ENCODE results near the gene TCF25.

The TCF25 gene

DNA sequence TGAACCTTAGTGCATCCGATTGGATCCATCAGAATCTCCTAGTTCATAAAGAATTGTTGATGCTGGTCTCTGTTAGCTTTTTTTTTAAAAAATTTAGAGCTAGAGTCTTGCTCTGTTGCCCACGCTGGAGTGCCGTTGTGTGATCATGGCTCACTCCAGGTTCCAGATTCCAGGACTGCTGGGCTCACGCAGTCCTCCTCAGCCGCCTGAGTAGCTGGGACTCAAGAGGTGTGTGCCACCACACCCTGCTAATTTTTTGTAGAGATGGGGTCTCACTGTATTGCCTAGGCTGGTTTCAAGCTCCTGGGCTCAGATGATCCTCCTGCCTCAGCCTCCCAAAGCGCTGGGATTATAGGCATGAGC, 8.0 kb downstream of the TCF25 start:
- no peak for DNase-seq

DNA sequence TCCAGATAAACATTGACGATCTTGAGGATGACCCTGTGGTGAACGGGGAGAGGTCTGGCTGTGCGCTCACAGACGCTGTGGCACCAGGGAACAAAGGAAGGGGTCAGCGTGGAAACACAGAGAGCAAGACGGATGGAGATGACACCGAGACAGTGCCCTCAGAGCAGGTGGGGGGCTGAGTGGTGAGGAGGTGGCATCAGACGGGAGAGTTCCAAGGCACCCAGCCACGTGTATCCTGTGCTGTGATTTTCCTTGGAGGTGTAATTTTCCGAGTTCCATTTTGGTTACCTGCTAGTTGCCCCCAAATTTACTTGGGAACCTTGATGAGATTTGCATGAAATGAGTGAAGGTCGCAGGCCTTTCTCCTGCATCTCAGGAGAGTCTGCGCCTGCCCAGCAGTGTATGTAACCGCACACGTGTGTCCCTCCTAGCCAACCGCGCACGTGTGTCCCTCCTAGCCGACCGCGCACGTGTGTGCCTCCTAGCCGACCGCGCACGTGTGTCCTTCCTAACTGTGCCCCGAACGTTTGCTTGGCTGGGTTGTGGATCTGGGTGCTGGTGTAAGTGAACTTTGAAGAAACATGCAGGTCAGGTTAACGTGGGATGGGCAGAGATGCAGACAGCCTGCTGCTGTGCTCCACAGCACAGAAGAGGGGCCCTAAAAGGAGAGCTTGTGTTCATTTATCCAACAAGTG, 10.1 kb downstream of the TCF25 start:
- no peak for DNase-seq

GRCh38 chr16:89884041-89884421, 10.6 kb downstream of the TCF25 start:
- DNase-seq: no peak

GRCh38 chr16:89887243-89887642, 13.9 kb downstream of the TCF25 start:
- DNase-seq: no peak

DNA sequence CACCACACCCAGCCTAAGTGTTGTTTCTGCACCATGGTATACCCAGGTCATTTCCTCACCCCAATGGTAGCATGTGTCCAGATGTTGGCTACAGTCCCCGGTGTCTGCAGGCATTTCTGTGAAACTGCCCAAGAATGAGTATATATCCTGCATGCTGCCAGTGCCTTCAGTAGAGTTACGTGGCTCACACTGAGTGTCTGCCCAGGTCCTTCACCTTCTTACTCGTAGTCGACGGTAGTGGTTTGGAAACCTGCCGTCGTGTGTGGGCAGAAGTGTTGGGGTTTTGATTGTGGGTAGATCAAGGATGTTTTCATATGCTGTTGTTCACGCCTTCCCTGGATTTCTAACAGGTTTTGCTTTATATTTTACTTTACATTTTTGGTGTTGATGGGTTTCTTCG, 16.8 kb downstream of the TCF25 start:
- no peak for DNase-seq

DNA sequence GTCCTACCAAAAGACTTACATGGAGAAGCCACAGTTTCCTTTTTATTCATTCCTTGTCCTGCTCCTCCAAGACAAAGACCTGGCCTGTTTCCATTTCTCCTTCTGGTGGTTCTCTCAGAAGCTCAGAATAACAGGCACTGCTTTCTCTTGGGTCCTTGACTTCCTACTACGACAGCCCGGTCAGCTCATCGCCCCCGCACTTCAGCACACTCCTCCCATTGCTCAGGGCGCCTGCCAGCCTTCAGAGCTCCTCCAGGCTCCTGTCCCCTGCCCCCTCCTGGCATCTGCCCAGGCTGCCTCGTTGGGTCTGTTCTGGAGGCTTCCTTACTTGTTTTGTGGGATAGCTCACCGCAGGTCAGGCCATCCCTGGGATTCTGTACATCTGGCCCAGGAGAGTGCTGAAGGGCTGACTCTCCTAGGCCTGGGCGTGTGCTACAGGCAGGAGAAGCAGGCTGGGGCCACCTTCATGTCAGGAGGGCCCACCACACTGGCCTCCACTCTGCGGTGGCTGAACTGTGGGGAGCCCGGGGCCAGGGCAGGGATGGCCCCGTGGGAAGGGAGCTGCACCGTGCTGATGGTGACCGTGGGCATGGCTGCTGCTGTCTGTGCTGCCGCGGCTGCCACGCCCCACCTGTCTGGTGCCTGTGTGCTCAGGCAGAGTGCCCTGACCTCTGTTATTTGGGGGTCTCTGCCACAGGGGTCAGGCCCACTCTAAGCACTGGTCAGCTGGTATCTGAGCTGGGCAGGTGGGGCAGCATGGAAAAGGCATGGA, 17.7 kb downstream of the TCF25 start:
- DNase-seq: no peak

- DNase-seq: no peak
These were observed 18.8 kb downstream of the TCF25 start for GRCh38 chr16:89892055-89892630.

GRCh38 chr16:89892635-89893034, 19.2 kb downstream of the TCF25 start:
- DNase-seq: no peak

GRCh38 chr16:89893642-89894548, 20.5 kb downstream of the TCF25 start:
- DNase-seq: no peak

DNA sequence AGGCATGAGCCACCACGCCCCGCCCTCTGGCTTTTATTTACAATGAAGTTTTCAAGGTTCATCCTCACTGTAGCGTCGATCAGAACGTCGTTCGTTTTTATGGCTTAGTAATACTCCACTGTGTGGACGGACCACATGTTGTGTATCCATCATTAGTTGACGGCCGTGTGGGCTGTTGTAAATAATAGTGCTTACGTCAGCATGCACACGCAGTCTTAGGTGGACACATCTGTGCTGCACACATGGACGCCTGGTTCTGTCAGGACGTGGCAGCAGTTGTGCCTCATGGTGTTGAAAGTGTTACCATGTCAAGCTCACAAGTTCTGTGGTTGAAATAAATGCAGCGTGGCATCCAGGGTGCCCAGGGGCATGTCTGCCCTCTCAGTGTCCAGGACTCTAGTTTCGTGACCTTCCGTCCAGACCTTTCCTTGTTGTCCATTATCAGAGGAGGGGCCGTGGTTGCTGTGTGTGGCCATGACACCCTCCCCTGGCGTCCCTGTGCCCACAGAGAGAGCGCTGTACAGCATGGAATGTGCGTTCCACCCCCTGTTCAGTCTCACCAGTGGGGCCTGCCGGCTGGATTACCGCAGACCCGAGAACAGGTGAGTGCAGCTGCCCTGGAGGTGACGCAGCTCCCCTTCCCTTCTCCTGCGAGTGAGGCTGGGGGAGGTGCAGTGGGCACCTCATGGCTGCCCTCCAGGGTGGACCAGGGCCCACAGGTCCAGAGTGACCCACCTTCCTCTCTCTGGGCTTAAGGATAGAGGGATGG, 22.3 kb downstream of the TCF25 start:
- DNase-seq: no peak

DNA sequence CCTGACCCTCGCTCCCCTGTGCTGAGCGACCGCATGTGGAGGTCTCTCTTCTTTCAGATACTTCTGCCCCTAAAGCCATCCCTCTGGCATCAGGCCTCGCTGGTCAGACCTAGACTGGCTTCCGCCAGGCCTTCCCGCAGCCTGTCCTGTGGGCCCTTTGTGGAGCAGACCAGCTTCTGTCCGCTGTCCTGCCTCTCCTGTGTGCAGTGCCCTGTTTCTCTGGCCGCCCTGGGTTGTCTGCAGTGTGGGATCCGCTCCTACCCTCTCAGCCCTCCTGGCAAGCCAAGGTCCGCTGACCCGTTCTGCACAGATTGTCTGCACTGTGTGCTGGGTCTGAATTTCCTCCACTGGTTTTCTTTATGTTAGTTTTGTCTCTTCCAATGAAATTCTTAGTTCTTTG, 23.8 kb downstream of the TCF25 start:
- no peak for DNase-seq

DNA sequence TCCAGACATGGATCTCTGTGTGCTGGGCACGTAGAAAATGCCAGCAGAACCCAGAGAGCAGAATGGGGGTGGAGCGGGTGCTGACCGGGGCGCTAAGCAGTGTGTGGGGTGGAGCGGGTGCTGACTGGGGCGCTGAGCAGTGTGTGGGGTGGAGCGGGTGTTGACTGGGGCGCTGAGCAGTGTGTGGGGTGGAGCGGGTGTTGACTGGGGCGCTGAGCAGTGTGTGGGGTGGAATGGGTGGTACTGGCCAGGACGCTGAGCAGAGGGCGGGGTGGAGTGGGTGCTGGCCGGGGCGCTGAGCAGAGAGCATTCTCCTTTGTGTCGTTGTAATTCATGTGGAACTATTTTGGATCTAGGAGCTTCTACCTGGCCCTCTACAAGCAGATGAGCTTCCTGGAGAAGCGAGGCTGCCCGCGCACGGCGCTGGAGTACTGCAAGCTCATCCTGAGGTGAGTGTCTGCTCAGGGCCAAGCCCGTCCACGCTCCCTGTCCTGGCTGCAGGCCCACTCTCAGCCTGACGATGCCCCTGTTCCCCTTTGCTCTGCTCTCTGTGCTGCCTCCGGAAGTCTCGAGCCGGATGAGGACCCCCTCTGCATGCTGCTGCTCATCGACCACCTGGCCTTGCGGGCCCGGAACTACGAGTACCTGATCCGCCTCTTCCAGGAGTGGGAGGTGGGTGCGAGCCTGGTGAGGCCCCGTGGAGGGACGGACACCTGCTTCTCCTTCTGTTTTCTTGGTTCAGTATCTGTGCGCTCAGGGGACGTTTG, 25.0 kb downstream of the TCF25 start:
- no peak for DNase-seq

GRCh38 chr16:89899879-89900481, 26.6 kb downstream of the TCF25 start:
- no peak for DNase-seq

- no peak for DNase-seq
These were observed 27.5 kb downstream of the TCF25 start for GRCh38 chr16:89900885-89901284.

DNA sequence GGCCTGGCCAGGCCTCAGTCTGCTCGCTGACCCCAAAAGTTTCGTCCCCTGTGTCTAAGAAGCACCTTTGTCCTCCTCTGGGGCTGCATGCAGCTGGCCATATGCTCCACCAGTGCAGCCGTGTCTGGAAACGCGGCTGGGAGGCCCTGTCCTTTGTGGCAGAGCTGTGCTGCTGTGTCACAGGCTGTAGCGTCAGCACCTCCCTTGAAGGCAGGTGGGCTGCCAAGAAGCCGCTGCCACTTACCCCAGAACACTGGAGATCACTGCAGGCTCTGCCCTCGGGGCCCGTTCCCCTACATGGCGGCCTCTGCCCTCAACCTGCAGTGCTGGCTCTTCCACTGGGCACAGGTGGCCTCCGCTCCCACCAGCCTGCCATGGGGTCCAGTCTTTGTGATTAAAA, 29.6 kb downstream of the TCF25 start:
- DNase-seq: no peak

- DNase-seq: no peak
These were observed 30.6 kb downstream of the TCF25 start for GRCh38 chr16:89903908-89904515.

DNA sequence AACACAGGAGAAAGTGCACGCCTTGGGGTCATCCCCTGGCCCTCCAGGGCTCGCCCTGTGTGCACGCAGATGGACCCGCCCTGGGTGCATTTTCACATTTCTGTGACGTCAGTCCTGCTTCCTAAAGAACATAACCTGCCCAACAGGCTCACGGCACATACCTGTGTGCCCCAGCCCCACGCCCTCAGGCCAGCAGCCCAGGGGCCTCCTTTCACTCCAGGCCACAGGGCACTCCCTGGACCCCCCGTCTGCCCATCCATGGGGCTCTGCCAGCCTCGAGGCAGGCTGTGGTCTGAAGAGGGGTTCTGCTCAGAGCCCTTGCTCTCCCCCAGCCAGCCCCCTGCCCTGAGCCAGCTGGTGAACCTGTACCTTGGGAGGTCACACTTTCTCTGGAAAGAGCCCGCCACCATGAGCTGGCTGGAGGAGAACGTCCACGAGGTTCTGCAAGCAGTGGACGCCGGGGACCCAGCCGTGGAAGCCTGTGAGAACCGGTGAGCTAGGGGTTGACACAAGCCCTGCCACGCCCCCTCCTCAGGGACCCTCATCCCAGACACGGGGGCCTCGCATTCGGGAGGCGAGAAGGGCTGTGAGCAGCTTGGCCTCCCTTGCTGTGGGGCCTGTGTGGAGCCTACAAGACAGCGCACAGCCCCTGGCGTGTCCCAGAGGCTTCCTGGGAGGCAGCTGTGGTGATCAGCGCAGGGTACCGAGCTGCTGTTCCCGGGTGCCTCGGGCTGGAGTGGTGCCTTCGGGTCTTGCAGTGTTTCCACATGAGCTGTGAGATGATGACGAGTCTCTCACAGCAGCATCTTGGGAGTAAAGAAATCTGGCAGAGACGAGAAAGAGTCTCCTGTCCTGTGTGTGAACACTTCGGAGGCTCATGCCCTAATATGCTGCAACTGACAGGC, 31.5 kb downstream of the TCF25 start:
- DNase-seq: no peak

GRCh38 chr16:89905511-89906139, 32.2 kb downstream of the TCF25 start:
- DNase-seq: no peak

Measured in NCI-H1105 treated with DMSO at 0.1 percent for 48 hours (cell line).